ENCODE results near the gene LRFN4. TPM values are rescaled to one million over a fixed set of nuclear protein-coding genes. Genes with fewer than 3 reads are reported as not detected.

The LRFN4 gene
- total and polyA plus RNA-seq, 10 of the 15 experiments (the other 5 are each of a cell fraction or from before 2014, with no cell fraction given), result 0.03 to 43.8 (median 4.9) TPM

DNA sequence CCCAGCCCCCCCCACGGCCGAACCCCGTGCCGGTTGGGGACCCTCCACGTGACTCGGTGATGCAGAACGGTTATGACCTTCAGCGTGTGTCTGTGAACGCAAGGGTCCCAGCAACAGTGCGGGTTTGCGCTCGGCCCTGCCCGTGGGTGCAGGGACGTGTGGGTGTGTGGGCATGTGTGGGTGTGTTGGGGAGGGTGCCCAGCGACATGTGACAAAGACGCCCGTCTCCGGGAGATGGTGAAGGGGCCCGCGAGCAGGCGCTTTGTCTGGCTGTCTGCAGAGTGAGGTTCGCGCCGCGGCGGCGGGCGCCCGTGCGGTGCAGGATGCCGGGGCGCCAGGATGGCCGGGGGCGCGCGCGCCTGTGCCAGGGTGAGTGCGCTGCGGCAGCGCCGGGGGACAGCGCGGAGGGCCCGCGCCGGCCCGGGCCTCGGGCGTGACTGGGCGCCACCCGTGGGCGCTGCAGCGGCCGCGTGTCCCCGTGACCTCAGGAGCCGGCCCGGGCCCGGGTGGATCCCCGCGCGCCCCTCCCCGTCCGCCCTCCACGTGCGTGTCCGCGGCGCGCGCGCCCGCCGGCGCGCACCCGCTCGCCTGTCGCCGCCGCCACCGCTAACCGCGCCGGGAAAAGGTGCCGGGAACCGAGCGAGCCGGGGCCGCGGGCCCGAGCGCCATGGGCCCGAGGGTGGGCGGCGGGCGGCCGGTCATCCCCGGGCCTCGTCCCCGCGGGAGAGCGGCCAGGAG is at the start of gene LRFN4 (continued):
- no peak for TF ChIP-seq RAD21 (IDR thresholded peaks at IDR 0.05; ENCODE audit: insufficient read depth, low read depth, low read length)
- no peak for TF ChIP-seq SRF (IDR thresholded peaks at IDR 0.05; ENCODE audit: low read depth in 2 of 2, low read length in 2 of 2)
- TF ChIP-seq, protein P1, sequence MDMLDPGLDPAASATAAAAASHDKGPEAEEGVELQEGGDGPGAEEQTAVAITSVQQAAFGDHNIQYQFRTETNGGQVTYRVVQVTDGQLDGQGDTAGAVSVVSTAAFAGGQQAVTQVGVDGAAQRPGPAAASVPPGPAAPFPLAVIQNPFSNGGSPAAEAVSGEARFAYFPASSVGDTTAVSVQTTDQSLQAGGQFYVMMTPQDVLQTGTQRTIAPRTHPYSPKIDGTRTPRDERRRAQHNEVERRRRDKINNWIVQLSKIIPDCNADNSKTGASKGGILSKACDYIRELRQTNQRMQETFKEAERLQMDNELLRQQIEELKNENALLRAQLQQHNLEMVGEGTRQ (IDR thresholded peaks at IDR 0.05; ENCODE audit: borderline replicate concordance, low read depth, low read length), result peak; percentile 10; the same call in 1 of the 2 replicates
- no peak for TF ChIP-seq BMI1 (IDR thresholded peaks at IDR 0.05; ENCODE audit: borderline replicate concordance)
- no peak for TF ChIP-seq WRNIP1 (IDR thresholded peaks at IDR 0.05; ENCODE audit: borderline replicate concordance, low read depth, low read length)
- TF ChIP-seq NFXL1 (IDR thresholded peaks at IDR 0.05; ENCODE audit: borderline replicate concordance), result no peak
- TF ChIP-seq TCF3 (IDR thresholded peaks at IDR 0.05; ENCODE audit: borderline replicate concordance, insufficient read depth, low read depth, low read length), result no peak
- no peak for TF ChIP-seq FOS (IDR thresholded peaks at IDR 0.05; ENCODE audit: borderline replicate concordance, extremely low read depth, insufficient read length)
- TF ChIP-seq, protein P2, sequence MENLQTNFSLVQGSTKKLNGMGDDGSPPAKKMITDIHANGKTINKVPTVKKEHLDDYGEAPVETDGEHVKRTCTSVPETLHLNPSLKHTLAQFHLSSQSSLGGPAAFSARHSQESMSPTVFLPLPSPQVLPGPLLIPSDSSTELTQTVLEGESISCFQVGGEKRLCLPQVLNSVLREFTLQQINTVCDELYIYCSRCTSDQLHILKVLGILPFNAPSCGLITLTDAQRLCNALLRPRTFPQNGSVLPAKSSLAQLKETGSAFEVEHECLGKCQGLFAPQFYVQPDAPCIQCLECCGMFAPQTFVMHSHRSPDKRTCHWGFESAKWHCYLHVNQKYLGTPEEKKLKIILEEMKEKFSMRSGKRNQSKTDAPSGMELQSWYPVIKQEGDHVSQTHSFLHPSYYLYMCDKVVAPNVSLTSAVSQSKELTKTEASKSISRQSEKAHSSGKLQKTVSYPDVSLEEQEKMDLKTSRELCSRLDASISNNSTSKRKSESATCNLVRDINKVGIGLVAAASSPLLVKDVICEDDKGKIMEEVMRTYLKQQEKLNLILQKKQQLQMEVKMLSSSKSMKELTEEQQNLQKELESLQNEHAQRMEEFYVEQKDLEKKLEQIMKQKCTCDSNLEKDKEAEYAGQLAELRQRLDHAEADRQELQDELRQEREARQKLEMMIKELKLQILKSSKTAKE (IDR thresholded peaks at IDR 0.05; ENCODE audit: low read depth, poor library complexity, severe bottlenecking), result no peak
- TF ChIP-seq FOXM1 (IDR thresholded peaks at IDR 0.05; ENCODE audit: low read depth, low read length), result no peak
- peak; percentile 77; the same call in 1 of the 2 replicates for TF ChIP-seq LARP7 (IDR thresholded peaks at IDR 0.05)
- TF ChIP-seq, protein P3, sequence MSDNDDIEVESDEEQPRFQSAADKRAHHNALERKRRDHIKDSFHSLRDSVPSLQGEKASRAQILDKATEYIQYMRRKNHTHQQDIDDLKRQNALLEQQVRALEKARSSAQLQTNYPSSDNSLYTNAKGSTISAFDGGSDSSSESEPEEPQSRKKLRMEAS (IDR thresholded peaks at IDR 0.05; ENCODE audit: low read depth, low read length), result peak; percentile 56
- TF ChIP-seq DPF2 (IDR thresholded peaks at IDR 0.05), result peak; percentile 74; the same call in 1 of the 2 replicates
- peak; percentile 73; the same call in 1 of the 2 replicates for TF ChIP-seq PAX5 (IDR thresholded peaks at IDR 0.05; ENCODE audit: borderline replicate concordance, low read depth, low read length)
- TF ChIP-seq HDAC6 (IDR thresholded peaks at IDR 0.05; ENCODE audit: unreplicated experiment), result no peak
- no peak for TF ChIP-seq JUND (IDR thresholded peaks at IDR 0.05; ENCODE audit: low read depth, low read length)
- TF ChIP-seq NFIC (IDR thresholded peaks at IDR 0.05; ENCODE audit: low read depth, low read length), result no peak
- no peak for TF ChIP-seq HDAC2 (IDR thresholded peaks at IDR 0.05)
